Measurements from ENCODE around the gene XXYLT1.
A peak's percentile ranks its signal among the peaks of the same experiment; 100 is the strongest.

XXYLT1 gene

DNA sequence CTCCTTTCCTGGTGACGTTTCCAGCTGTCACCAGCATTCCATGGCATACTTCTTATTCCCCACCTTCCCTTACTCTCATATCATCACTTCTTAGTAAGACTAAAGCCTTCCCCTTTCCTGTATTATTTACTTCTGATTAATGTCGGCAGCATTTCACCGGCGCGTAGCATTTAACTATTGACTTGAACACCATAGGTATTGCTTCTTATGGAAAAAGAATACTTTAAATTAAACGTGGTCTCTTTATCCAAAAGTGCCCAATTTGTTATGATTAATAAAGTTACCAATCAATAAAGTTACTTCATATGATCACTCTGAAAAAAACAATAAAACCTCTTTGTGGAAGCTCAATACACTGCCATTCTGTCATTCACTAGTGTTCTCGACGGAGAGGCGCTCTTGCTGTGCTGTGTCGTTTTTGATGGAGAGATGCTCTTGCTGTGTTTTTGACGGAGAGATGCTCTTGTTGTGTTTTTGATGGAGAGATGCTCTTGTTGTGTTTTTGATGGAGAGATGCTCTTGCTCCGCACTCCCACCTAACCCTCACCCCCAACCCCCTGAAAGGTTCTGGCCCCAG is 165.0 kb downstream of the XXYLT1 start:
- no peak for TF ChIP-seq POLR2A (IDR thresholded peaks at IDR 0.05; ENCODE audit: low read depth, low read length)
- no peak for TF ChIP-seq TAF1 (IDR thresholded peaks at IDR 0.05; ENCODE audit: borderline replicate concordance, low read depth, low read length)
- no peak for TF ChIP-seq POLR2AphosphoS5 (IDR thresholded peaks at IDR 0.05; ENCODE audit: low read depth, low read length)
- FAIRE-seq (no peak), DNase-seq (ENCODE audit: insufficient read length) (no peak)

DNA sequence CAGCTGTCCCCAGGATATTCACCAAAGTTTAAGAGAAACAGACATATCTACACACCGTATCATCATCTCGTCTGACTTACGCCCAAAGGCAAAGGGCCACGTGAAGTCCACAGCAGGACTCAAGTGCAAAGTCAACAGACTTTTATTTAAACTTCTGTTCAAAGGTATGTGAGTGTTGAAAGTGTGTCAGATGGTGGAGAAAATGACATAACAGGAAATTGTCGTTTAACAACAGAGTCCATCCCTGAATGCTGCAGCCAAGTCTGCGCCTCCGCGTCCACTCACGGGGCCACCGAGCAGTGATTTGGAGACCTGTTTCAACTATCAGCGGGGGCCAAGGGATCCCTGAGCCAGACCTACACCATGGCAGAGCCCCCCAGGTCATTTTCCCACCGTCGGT is 165.6 kb downstream of the XXYLT1 start:
- no peak for TF ChIP-seq TAF1 (IDR thresholded peaks at IDR 0.05; ENCODE audit: borderline replicate concordance, low read depth, low read length)
- TF ChIP-seq POLR2AphosphoS5 (IDR thresholded peaks at IDR 0.05; ENCODE audit: low read depth, low read length): no peak
- no peak for TF ChIP-seq POLR2A (IDR thresholded peaks at IDR 0.05; ENCODE audit: low read depth, low read length)
- FAIRE-seq (no peak), DNase-seq (ENCODE audit: insufficient read length) (no peak)

DNA sequence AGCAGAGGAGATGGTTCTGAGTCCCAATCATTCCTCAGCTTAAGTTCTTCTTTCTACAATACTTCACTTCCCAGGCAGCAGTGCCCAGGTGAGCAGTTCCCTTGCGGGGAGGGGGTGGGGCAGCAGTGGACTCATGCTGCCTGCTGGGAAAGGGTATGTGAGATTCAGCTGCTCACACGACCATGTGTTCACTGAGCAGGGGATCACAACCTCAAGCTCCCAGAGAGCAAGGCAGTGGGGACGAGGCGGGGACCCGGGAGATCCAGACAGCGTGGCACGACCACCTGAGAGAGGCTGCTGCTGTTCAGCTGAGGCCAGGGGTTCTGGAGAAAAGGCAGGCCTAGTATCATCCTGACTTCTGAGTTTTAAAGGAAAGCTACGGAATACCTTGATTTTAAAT is 166.6 kb downstream of the XXYLT1 start:
- DNase-seq (ENCODE audit: insufficient read length): no peak
- no peak for TF ChIP-seq POLR2A (IDR thresholded peaks at IDR 0.05; ENCODE audit: low read depth, low read length)
- no peak for TF ChIP-seq TAF1 (IDR thresholded peaks at IDR 0.05; ENCODE audit: borderline replicate concordance, low read depth, low read length)
- no peak for TF ChIP-seq POLR2AphosphoS5 (IDR thresholded peaks at IDR 0.05; ENCODE audit: low read depth, low read length)
- FAIRE-seq: no peak

GRCh38 chr3:195103623-195104022 is 167.3 kb downstream of the XXYLT1 start:
- TF ChIP-seq POLR2A (IDR thresholded peaks at IDR 0.05; ENCODE audit: low read depth, low read length): no peak
- TF ChIP-seq POLR2AphosphoS5 (IDR thresholded peaks at IDR 0.05; ENCODE audit: low read depth, low read length): no peak
- TF ChIP-seq TAF1 (IDR thresholded peaks at IDR 0.05; ENCODE audit: borderline replicate concordance, low read depth, low read length): no peak
- DNase-seq (ENCODE audit: insufficient read length) (no peak), FAIRE-seq (no peak)

DNA sequence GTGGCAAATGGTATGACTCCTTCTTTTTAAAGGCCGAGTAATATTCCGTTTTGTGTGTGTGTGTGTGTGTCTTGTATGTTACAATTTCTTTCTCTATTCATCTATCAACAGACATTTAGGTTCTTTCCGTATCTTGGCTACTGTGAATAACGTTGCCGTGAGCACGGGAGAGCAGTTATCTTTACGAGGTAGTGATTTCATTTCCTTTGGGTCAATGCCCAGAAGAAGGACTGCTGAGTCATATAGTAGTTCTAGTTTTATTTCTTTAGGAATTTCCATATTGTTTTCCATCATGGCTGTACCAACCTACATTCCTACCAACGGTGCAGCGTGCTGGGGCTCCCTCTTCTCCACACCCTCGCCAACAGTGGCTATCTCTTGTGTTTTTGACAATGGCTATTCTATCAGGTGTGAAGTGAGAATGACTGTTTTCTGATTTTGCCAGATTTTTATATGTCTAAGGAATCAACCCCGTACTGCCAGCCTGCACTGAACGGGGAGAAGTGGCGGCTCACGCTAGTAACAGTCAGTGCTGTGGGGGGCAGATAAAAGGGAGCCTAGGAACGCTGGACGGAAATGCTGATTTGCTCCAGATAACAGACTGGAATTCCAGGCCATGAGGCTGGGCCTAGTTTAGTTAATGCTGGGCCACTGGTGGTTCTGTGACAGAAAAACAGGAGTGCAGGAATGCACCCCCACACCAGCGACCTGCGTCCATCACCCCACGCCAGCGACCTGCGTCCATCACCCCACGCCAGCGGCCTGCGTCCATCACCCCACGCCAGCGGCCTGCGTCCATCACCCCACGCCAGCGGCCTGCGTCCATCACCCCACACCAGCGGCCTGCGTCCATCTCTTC is 168.1 kb downstream of the XXYLT1 start:
- DNase-seq (ENCODE audit: insufficient read length) (no peak), FAIRE-seq (no peak)
- no peak for TF ChIP-seq POLR2A (IDR thresholded peaks at IDR 0.05; ENCODE audit: low read depth, low read length)
- TF ChIP-seq POLR2AphosphoS5 (IDR thresholded peaks at IDR 0.05; ENCODE audit: low read depth, low read length): no peak
- no peak for TF ChIP-seq TAF1 (IDR thresholded peaks at IDR 0.05; ENCODE audit: borderline replicate concordance, low read depth, low read length)

DNA sequence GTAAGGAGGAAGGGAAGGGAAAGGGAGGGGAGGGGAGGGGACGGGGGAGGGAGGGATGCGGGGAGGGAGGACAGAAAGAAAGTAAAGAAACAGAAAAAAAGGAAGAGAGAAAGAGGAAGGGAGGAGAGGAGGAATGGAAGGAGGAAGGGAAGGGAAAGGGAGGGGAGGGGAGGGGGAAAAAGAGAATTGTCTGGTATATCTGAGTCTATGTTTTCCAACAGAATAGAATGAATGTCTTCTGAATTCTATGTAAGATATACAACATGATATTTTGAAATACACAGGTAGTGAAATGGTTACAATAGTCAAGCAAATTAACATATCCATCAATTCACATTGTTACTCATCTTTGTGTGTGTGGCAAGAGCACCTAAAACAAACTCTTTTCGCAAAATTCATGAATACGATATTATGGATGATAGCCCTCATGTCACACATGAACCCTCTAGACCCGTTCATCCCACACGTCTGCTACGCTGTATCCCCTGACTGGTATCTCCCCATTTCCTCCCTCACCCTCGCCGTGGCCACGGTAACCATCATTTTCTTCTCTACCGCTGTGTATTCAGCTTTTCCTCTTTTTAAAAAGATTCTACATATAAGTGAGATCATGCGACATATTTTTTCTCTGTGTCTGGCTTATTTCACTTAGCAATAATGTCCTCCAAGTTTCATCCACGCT is 168.9 kb downstream of the XXYLT1 start:
- DNase-seq (ENCODE audit: insufficient read length) (no peak), FAIRE-seq (no peak)
- TF ChIP-seq POLR2AphosphoS5 (IDR thresholded peaks at IDR 0.05; ENCODE audit: low read depth, low read length): no peak
- no peak for TF ChIP-seq POLR2A (IDR thresholded peaks at IDR 0.05; ENCODE audit: low read depth, low read length)
- no peak for TF ChIP-seq TAF1 (IDR thresholded peaks at IDR 0.05; ENCODE audit: borderline replicate concordance, low read depth, low read length)

DNA sequence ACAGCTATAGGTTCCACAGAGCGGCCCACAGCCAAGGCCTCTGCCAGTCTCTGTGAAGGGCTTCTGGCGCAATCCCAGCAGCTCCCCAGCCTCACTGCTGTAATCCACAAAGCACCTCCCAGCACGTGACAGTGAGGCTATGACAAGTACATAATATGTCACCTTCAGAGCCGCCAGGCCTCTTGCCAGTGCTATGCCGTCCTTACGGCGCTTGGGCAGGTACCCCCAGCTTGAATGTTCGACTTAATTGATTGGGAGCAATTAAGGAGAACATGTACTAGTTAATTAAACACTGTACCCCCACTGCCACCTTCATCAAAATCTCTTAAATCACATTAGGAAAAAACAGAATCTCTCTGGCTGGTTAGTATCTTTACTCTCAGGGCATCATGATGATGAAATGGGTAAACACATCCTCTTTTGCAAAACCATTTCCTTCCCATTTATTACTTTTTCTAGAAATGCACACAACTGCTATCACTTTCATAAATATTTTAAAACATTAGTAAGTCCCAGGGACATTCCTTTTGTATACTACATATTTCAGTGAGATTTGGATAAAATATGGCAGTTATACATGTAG is 169.9 kb downstream of the XXYLT1 start:
- FAIRE-seq (peak; percentile 30), DNase-seq (ENCODE audit: insufficient read length) (no peak)
- TF ChIP-seq POLR2A (IDR thresholded peaks at IDR 0.05; ENCODE audit: low read depth, low read length) (no peak), TAF1 (IDR thresholded peaks at IDR 0.05; ENCODE audit: borderline replicate concordance, low read depth, low read length) (no peak), POLR2AphosphoS5 (IDR thresholded peaks at IDR 0.05; ENCODE audit: low read depth, low read length) (no peak)

DNA sequence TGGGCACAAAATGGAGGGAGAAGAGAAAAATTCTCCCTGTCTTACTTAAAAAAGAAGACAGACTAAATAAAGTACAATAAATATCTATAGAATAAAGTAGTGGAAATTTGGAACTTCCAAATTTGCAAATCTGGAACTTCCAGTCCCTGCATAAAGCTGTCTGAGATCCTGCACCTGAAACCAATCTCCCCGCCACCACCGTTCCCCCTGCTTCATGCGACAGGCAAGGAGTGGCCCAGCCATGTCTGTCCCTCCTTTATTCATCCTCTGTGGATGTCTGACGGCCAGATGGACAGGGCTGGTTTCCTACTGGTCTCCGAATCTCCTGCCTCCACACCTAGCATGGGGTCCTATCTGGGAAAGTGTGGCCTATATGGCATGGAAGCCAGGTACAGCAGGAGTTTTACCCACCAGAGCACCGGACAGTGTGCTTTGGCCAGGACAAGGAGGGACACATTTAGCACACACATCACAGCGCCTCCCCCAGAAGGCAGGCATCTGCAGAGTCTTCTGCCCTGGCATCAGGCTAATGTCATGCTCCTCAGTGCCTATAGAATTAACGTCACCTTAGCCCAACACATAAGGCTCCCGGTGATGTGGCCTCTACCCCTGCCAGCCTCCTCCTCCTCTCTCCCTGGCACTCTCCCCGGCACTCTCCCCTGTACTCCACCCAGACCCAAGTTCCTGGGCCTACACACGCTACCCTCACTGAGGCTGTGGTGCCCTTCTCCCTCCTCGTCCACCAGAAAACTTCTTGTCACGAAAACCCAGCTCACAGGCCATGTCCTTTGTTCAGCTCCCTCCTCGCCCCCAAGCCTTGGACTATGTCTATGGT is 170.8 kb downstream of the XXYLT1 start:
- DNase-seq (ENCODE audit: insufficient read length) (no peak), FAIRE-seq (no peak)
- TF ChIP-seq POLR2AphosphoS5 (IDR thresholded peaks at IDR 0.05; ENCODE audit: low read depth, low read length): no peak
- no peak for TF ChIP-seq TAF1 (IDR thresholded peaks at IDR 0.05; ENCODE audit: borderline replicate concordance, low read depth, low read length)
- no peak for TF ChIP-seq POLR2A (IDR thresholded peaks at IDR 0.05; ENCODE audit: low read depth, low read length)

GRCh38 chr3:195098741-195099525 is 172.0 kb downstream of the XXYLT1 start:
- TF ChIP-seq TAF1 (IDR thresholded peaks at IDR 0.05; ENCODE audit: borderline replicate concordance, low read depth, low read length) (no peak), POLR2A (IDR thresholded peaks at IDR 0.05; ENCODE audit: low read depth, low read length) (no peak), POLR2AphosphoS5 (IDR thresholded peaks at IDR 0.05; ENCODE audit: low read depth, low read length) (no peak)
- FAIRE-seq: no peak
- DNase-seq (ENCODE audit: insufficient read length): no peak
